Measurements from ENCODE around the gene FAM241B.

FAM241B gene

DNA sequence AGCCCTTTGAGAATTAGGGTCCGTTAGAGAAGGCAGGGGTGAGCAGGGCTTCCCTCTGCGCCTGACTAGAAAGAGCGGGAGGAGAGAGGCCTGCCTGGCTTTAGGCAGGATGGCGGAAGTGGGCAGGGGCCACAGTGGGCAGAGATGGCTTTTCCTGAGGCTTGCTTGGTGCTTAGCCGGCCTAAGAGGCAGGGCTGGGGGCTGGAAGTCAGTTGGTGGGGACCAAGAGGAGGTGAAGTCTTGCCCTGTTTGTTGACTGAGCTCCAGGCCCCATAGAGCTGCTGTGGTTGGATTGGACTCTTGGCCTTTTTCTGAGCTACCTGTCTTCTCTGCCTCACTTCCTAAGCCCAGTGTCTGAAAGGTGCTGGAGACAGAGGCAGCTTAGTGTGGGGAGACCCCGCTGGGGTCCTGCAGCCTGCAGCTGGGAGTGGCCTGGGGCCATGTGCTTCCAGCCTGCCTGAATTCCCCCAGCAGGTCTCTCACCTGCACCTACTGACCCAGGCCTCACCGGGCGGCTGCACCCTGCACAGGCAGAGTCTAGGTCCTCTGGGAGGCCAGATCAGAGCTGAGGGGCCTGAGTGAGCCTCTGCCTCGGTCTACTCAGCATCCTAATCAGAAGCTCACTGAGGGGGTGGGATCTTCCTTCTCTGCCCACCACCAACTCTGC is 4.8 kb downstream of the FAM241B start:
- no peak for DNase-seq

DNA sequence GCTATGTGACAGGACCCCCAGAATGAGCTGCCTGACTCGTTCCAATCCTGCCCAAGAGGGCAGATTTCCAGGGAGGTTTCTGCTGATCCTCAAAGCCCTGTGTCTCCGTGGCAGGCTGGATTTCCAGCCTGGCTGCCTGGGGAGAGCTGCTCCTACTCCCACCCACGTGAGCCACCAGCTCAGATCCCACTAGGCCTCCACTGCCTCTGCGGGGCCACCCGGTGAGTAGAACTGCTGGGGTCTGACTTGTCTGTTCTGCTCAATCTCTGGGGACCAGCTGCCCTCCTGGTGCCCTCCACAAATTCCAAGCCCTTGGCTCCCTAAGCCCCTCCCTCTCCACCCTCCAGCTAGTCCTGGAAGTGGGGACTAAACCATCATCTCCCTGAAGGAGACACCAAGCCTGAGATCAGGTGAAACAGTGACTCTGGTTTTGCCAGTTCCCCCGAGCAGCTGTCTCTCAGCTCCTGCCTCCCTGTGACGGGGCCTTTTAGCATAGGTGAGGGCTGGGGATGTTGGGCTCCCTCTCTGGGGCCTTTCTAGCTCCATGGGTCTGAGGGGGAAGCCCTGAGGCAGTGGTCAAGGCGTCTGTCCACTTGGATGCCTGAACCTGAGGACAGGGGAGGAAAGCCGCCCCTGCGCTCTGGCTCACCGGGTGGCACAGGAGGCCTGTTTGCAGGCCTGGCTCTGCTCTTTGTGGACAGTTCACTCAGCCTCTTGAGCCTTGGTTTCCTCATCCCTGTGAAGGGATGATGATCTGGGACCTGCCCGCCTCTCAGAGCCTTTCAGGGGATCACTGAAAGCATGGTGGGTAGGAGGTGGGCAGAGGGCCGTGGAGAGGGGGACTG is 5.6 kb downstream of the FAM241B start:
- DNase-seq: no peak

DNA sequence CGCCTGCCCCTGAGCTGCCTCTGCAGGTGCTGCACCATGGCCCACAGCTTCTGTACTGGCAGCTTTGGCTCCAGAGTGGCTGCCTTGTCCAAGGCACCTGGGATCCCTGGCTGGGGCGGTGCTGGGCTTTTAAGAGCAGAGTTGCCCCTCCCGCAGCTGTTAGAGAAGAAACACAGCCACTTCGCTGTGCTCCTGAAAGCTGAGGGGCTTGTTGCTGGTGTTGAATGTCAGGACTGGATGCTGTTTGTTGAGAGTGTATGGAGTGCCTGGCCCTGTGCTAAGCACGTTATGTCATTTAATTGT is 6.2 kb downstream of the FAM241B start:
- DNase-seq: no peak

DNA sequence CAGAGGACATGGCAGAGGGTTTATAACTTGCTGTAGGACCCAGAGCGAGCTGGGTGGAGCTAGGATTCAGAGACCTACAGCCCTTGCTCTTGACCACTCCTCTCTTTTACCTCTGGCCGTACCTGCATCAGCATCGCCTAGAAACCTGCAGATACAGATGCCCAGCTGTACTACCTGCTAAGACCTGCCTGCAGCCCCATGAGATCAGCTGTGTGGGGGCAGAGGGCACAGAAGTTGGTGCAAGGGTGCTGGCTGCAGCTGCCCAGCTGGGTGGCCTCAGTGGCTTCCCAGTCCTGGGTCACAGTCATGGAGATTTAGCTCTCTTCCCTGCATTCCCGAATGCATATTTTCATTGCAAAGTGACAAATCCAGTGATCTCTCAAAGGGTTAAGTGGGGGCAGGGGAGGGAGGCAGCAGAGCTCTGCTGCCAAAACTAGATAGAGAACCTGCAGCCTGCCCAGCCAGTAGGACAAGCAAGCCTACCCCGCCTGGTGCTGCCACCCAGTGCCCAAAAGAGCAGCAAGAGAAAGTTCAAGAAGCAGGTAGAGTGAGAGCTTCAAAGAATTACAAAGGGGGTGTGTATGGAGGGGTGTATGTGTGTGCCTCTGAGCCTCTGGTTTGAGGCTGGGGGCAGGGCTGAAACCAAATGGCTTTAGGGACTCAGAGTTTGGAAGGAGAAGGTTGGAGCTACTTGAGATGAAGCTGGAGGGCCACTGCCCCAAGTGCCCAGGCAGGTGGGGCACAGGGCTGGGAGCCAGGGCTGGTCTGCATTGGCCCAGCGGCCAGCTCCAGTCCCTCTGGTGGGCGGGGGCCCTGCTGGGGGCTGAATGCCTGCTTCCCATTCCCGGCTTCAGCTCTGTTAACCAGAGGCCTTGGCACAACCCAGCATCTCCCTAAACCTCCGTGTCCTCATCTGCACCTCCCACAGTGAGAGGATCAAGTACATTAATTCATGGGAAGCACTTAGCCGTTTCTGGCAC is 6.9 kb downstream of the FAM241B start:
- no peak for DNase-seq

DNA sequence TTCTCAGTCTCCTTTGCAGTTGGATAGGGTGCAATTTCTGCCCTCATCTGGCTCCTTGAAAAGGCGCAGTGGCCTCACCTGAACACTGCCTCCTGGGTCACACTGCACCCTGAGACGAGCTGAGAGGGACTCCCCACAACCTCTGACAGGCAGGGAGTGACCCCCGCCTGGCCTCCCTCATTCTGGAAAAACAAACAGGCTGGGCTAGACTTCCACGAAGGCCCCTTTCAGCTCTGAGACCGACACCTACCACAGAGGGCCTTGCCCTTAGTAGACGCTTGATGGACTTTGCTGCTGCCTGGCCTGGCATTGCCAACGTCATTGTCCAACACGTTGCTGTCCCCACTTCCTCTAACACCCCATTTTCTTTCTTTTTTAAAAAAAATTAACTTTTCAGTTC is 8.6 kb downstream of the FAM241B start:
- DNase-seq: no peak

DNA sequence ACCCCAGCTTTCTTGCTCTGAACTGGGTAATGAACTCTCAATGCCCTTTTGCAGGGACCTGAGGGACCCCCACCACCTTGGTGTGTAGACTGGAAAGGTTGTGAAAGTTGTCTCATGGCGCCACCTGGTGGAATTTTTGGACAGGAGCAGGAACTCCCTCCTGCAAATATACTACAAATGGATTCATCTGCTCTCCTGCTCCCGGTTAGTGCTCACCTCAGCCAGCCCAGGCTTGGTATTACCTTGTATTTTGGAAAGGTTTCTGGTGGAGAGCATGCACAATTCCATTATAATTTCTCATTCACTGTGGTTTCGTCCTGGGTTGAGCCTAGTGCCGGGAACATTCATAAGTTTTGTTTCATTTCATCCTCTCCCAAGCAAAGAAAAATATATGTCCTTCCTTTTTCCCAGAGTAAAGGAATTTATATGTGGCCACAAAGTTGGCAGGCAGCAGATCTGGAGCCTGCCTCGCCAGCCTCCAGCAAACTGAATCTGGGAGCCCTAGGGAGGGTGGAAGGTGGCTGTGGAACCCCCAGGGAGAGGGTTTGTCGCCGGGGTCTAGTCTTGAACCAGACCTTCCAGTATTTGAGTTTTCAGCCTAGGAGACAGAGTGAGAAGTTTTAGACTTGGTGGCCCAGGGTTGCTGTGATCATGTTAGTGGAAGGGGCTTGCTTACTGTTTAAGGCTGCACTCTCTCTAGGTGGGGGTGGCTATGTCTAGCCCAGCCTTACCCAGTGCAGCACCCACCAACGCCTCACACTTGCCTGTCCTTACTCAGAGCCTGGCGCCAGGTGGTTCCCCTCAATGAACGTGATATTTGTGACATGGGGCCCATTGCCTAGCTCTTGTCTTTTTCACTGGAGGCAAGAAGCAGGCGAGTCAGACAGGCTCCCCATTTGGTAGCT is 9.5 kb downstream of the FAM241B start:
- no peak for DNase-seq

DNA sequence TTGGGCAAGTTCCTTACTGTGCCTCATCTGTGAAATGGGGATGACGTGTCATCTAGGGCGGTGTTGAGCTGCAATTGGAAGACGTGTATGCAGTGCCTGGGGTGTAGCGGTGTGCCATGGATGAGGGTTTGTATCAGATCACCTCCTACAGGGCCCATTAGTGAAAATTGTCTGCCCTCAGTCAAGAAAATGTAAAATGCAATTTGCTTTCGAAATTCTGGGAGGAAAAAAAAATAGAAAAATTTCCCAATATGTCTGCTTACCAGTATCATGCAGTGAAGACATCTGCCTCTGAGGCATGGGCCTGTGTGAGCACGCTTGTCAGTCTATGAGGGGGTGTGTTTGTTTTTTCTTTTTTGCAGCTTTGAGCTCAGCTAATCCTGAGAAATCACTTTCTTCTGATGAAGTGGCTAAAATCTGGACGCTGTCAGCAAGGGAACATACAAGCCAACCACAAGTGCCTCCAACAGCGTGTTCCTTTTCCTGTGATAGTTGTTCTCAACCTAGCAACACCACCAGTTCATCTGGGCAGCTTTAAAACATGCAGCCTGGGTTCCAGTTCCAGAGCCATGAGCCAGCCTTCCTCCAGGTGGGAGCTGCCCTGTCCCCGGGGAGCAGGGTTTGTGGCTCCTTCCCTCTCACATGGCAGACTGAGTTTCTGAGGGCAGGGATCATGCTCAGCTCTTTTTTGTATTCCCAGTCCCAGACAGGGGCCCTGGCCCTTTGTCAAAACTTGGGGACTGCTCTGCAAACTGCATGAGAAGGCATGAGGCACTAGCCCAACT is 10.3 kb downstream of the FAM241B start:
- DNase-seq: no peak

DNA sequence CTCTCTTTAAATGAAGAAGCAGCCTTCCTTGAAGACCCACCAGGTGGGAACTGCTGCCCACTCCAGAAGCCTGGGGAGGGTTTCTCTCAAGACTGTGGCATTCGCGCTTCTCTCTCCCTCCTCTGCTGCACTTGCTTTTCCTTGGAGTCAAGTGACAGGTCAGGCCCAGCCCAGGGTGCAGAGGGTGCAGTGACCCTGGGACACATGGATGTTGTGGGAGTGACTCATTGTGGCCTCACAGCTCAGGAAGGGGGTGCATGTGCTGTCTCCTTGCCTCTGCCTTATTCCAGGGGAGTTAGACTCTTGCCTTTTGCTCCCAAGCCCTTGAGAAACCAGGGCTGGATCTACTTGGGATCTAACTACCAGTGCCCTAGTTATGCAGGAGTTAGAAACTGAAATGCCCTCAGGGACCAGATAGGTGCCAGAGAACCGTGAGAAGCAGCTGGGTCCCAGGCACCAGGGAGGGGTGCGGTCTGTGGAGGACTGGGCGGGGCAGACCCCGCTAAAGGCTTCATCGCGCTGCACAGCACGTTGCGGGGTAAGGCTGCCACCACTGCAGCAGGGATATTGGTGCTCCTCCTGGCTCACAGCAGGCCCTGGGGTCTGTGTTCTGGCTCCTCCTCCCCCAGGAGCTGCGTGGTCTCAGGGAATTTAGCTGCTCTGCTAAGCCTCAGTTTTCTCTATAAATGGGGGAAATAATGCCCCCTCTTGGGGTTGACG is 11.4 kb downstream of the FAM241B start:
- no peak for DNase-seq

DNA sequence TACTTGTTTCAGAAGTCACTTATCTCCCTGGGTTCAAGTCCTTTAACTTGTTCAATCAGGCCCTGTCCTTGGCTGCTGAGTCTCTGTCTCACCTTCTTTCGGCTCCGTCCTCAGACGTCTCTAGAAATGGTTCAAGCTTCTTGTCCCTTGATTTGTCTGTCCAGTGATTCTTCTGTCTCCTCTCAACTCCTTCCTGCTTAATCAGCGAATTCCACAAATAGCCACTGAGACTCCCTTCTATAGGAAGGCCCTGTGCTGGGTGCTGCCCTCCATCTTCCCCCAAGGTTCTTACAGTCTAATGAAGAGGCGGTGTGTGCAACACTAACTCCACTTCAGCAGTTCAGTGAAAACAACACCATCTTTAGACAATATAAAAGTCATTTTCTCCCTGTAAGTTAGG is 12.7 kb downstream of the FAM241B start:
- DNase-seq: no peak

DNA sequence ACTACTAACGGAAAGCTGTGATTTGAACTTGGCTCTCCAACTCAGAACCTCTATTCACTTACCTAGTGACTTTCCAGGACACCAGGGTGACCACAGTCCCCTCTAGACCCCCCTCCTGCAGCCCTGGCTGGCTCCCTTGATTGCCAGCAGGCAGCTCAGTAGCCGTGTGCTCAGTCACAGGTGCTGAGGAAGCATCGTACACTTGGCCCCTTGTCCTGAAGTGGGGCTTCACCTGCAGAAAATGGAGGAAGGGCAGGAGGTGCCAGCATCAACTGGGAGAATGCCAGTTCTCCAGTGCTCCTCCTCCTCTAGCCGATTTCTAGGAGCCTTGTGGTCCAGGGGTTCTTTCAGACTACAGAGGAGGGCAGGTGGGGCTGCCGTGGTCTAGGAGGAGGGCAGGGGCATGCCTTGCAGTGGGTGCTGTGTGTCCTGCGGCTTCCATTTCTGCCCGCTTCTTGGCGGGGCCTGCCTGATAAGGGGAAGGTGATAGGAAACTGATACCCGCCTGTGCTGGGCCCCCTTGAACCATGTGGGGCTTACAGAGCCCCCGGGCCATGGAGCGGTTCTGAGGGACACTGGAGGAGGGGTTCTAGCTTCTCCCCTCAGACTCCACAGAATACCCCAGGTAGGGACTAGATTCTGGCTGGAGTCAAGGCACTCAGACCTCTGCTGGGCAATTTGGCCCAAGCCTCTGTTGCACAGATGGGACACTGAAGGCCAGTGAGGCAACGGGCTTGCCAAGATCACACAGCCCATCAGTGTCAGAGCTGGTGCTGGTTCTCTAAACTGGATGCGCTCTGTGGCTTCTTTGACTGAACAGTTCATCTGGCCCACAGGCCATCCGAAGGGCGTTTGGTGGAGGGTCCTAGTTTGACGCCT is 14.0 kb downstream of the FAM241B start:
- DNase-seq: no peak

DNA sequence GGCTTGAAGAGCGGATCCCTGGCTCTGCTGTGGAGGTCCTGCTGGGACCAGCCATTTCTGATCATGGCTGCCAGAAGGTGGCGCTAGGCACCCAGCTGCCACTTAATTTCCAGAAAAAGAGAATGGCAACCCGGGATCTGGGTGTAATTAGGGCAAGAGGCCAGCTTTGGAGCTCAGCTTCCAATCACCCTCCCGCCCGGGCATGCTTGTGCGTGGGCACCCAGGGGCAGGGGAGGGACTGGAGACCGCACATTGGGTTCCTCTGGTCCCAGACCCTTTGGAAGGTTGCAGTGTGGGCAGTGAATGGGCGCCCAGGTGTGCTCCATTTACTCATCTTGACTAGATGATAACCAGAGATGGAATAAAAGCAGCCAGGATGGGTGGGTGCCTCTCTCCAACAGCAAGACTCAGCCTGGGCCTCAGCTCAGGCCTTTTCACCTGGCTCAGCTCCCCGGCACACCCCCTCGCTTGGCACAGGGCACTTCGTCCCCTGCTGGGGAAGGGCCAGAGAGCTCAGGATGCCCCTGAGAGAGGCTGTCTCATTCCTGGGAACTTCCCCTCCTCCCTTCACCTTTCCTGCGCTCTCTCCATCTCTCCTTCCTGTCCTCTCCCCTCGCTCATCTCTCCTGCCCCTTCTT is 14.7 kb downstream of the FAM241B start:
- DNase-seq: no peak

DNA sequence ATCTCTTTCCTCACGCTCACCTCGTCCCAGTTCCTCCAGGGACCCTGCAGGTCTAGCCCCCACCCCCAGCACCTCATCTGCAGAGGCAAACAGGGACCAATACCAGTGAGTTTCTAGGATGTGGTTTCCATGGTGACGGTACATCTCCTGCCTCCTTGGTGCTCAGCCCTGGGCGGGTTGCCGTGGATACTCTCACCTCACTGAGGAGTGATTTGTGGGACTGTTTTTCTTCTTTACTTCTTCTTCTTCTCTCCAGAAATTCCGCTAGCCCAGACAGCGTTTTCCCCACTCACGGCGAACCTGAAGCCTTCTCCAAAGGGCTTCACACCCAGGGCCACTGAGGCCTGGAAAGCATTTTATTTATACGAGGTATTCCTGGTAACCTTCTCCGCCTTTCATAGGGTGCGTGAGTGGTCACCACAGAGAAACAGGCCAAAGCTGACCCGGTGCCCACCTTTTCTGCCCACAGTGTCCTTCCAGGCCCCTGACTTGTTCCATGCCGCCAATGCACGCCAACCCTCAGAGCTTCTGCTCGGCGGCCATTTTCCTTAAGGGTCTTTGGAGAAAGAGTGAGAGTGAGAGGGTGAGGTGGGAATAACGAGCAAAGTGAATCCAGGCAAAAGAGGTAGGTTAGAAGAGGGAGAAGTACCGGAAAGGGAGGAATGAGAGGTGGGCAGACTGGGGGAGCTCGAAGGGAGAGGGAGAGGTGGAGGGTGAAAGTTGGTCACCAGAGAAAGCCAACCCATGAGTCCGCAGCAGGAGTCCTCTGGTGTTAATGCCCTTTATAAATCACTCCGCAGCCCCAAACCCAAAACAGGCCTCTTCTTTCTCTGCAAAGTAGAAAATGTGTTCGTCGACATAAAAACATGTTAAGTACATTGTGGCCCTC is 15.5 kb downstream of the FAM241B start:
- no peak for DNase-seq

DNA sequence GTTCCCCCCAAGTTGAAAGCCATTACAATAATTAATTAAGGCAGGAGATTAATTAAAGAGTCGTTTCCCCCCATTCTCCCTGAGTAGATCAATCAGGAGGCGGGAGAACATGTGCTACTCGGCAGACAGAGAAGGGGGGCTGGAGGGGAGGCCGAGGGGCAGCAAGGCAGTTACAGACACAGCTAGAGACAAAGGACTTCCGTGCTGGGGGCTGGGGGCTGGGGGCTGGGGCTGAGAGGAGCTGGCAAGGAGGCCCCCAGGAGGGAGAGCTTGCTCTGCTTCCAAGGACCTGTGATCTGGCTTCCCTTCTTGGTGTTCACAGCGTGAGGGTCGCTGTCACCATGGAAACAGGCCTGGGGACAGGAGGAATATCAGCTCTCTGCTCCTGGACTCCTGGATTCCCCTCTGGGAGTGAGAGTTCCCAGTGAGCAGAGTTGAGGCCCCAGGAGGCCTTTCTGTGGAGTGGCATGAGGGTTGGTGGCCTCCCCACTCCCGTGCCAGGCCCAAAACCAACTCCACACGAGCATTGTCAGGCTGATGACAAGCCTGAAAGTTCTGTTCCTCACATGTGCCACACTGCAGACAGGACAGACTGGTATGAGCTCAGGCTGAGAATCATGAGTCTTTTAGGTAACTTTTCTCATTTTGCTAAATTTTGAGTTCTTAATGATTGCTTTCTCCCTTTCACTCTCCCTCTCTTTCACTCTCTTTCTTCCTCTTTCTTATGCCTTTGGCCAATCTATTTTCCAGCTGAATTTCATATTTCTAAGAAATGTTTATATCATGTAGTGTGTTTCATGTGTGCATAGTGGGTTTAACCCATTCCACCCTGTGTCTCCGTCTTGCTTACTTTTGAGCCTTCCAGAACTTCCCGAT is 16.4 kb downstream of the FAM241B start:
- no peak for DNase-seq

DNA sequence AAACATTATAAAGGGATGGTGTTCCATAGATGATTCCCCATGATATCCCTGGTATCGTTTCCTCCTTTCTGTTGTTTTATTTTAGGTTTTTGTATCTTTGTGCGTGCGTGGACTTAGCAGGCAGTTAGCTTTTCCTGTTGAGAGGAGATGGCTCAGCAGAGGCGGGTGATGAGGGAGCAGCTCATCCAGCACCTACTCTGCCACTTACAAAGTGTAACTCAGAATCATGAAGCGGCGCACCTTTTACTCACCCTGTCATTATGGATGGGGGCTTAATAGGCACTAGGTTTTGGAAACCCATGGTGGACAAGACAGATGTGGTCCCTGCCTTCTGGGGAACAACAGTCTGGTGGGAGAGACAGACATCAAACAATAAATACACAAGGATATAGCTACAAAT is 17.1 kb downstream of the FAM241B start:
- no peak for DNase-seq

DNA sequence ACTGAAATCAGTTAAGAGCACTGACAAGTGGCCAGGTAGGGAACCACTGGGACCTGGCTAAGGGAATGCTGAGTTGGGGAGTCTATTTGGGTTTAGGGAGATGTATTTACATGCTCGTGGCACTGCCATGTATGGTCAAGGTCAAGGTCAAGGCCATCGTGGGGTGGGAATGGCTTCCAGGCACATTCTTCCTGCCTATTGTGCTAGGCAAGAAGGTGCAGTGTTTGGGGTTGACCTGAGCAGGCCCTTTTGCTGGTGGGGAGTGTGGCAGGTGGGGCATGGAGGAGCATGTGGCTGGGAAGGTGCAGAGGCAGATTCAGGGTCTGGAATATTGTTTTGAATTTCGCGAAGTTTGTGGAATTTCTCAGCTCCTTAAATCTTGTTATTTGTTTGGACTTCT is 17.8 kb downstream of the FAM241B start:
- no peak for DNase-seq

DNA sequence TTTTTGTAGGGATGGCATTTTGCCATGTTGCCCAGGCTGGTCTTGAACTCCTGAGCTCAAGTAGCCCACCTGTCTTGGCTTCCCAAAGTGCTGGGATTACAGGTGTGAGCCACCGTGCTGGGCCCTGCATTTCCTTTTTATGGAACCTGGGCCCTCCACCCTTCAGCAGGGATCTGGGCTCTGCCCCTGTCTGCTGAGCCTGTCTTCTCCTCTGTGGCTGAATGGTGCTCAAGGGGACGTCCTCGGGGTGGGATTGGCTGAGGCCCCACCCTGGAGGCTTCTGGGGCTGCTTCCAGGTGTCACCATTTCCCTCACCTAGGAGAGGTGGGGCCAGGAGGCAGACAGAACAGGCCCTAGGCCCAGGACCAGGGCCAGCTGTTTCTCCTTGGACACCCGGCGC is 18.4 kb downstream of the FAM241B start:
- no peak for DNase-seq

Data from SIG-M5 (cell line).